NOMO-1 treated with dmso at 0.1 percent for 144 hours (cell line): ENCODE results near the gene FAM124B.

Experiments
- DNase-seq: peaks from one replicate; lab custom pipeline; 2025; ENCODE audit not compliant: unreplicated experiment; lab: John Stamatoyannopoulos, UW

FAM124B gene

DNA sequence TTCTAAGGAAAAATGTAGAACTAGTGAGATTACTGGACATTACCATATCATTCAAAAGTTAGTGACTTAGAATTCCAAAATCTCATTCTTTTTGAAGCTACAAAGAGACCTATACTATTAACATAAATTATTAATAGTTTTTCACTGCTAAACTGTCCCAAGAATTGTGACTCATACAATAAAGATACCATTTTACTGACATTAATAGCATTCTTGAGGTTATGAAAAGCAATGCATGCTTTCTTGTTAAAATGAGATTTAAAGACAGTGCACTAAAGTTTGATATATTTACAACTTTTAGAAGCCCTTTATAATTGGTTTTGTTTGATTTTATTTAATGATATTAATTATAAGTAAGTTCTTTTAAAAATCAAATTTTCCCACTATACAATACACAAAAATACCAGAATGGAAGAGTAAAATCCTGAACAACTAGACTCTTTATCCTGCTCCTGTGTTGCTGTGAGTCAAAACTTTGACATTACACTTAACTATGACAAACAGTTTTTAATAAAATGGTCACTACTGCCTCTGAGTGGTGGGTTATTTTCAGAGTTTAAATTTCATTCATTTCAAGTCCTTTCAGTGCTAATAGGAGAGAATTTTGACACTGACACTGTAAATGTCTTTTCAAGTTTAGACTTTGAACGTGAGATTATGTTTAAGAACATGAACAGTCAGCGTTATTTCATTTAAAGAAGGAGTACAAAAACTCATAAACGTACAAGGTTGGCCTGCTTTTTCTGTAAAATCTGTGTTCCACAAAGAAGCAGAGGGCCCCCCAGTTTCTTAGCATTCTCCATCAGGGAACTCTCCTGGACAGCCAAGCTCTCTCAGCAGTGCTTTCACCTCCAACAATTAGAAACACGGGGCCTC is 54.5 kb downstream of the FAM124B start:
- no peak for DNase-seq

DNA sequence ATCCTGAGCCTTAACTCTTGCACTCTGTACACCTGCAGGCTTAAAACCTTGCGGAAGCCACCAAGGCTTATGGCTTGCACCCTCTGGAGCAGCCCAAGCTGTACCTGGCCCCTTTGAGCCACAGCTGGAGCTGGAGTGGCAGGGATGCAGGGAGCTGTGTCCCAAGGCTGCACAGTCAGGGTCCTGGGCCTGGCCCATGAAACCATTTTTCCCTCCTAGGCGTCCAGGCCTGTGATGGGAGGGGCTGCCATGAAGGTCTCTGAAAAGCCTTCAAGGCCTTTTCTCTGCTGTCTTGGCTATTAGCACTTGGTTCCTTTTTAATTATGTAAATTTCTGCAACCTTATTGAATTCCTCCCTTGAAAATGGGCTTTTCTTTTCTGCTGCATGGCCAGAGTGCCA is 56.4 kb downstream of the FAM124B start:
- no peak for DNase-seq

DNA sequence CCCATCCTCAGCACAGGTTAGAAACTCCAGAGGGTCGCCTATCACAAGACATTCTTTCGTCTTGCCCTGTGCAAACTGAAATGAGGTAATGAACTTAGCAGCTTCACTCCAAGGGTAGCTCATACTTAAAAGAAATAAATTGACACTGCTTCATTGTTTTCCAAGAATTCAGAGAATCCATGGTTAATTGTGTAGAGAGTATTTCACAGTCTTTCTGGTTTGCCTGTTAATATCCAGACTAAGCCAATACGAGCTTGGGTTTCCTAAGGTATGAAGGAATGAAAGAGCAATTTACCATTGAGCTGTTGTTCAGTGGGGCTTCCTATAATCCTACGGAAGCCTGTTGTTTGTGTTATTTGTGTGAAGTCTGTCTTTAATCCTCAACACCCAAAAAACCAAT is 58.7 kb downstream of the FAM124B start:
- DNase-seq = no peak

DNA sequence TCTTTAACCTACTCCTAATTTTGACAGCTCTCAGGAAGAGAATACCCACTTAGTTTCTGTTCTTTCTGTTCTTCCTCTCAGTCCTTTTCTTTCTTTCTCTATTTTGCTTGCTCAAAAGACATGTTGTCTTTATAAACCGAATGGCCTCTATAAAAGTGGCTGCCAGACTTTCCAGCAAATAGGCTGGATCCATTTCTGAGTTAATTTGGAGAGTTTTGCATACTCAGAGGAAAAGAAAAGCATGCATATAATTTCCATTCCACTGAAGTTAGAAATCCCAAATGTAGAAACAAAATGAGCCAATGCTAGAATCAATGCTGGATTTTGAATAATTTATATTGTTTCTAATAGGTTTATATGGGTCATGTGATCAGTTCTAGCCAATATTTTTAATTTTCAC is 65.9 kb downstream of the FAM124B start:
- no peak for DNase-seq

DNA sequence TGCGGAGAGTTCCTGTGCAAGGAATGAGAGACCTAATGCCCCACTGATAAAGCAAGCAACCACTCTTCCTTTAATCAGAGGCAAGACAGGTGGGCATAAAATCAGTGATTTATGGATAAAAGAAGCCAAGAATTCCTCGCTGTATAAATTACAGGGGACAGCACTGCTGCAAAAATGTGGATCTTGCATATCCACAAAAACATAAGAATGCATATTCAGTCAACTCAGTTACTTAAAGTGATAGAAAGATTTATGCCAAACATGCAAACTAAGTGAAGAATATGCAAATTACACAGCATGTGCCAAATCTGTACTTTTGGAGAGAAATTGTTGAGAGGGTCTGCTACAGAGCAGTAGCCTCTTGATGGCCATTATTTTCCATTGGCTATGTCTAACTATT is 67.2 kb downstream of the FAM124B start:
- no peak for DNase-seq

DNA sequence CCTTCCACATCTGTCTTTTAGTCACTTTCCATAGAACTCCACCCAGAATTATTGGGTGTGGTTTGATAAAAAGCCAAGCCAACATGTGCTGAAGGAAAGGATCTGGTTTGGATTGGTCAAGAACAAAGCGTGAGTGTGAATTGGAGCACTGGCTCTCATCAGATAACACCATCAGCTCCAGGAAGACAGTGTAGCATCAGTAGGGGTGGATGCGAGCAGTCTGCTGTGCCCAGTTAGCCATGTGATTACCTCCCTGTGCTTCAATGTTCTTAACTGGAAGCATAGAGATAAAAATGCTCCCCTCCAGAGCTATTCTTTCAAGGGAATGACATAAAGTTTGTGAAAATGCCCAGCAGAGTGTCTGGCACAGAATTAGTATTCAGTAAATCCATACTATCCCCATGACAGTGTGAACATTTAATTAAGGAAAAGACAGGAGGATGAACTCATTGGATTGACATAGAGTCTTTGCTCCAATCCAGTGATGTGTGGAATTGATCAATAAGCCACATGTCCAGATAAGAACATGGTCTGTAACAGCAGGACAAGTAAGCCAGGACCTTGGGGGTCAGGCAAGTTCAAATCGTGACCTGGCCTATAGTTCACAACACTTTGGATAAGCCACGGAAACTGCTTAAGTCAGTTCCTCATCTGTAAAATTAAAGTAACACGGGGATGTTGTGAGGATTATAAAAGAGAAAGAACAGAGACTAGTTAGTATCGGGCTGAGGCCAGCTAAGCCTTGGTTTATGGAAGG is 68.0 kb downstream of the FAM124B start:
- DNase-seq = no peak

DNA sequence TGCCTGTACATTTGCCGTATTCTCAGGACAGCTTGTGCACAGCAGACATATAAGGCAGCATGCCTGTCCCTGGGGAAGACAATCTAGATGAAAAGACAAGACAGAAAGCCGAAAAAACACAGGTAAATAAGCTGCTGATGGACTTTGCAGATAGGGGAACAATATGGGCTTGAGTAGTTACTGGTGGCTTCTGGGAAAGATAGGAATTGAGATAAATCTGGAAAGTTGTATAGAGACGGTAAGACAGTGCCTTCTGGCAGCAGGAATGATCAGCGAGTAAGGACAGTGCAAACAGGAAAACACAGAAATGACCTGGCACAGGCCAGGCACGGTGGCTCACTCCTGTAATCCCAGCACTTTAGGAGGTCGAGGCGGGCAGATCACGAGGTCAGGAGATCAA is 70.2 kb downstream of the FAM124B start:
- DNase-seq = no peak

DNA sequence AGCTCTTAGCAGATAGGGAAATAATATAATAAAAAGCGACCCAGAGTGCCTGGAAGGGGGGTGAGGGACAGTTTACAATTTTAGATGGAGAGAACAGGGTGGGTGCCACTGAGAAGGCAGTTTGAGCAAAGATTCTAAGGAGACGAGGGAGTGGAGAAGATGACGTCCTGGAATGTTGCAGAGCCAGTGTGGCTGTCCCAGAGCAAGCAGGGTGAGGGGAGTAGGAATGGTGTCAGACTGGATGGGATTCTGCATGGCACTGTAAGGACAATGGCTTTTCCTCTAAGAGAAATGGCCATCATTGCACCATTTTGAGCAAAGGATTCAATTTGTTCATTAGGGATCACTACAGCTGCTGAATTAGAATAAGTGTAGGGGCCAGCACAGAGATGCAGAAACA is 73.1 kb downstream of the FAM124B start:
- no peak for DNase-seq
